Mucosa of descending colon (tissue), 3 donors: ENCODE data around the gene BLMH. TPM values are rescaled to one million over a fixed set of nuclear protein-coding genes. Genes with fewer than 3 reads are reported as not detected.

Experiments
- ATAC-seq: fragments of 200-7000 bp; cut with Tn5 transposase; one replicate; pipeline ENCODE4 v1.9.1; 2020; ENCODE audit warnings: mild to moderate bottlenecking, moderate library complexity
- DNase-seq, 3 donors: peaks; one replicate each; pipeline ENCODE4 v3.0.0-alpha.2; 2020
- H3K36me3 ChIP-seq: fragments of 200-600 bp; one replicate; pipeline ENCODE4 v1.8.0; 2021; ENCODE audit warnings: low read depth, mild to moderate bottlenecking
- H3K4me1 ChIP-seq: fragments of 200-600 bp; one replicate; pipeline ENCODE4 v1.8.0; 2021; ENCODE audit warnings: low read depth, mild to moderate bottlenecking
- H3K4me3 ChIP-seq: fragments of 200-600 bp; one replicate; pipeline ENCODE4 v1.8.0; 2021; ENCODE audit warnings: mild to moderate bottlenecking
- H3K9me3 ChIP-seq: fragments of 200-600 bp; one replicate; pipeline ENCODE4 v1.8.0; 2021; ENCODE audit warnings: mild to moderate bottlenecking
- intact Hi-C, 2 donors: fragments of 100-400 bp; cut with DNase I in 1 of 2; cut with micrococcal nuclease in 1 of 2; formaldehyde crosslinking; loops; one replicate each; pipeline versions ENCODE4 v1.11.0 to v1.11.1; 2022; cut with DNase I, micrococcal nuclease
- total RNA-seq, 3 donors: library from RNA; stranded (reverse); fragmentation: NEBNext Ultra II Directional in 2 of 3; extraction: Animal tissue kit (Norgen Biotek cat#: 25700) in 2 of 3; gene quantifications; one replicate each; pipeline versions ENCODE4 v1.2.1 to v1.2.4, GENCODE V29; 2021 to 2023
- TF ChIP-seq, protein P1 (sequence below): fragments of 200-600 bp; IDR thresholded peaks from one replicate; pipeline ENCODE4 v1.8.0; 2022; ENCODE audit warnings: antibody characterized with exemption, mild to moderate bottlenecking
- donor health status: DM: no; HTN: no; CAD: no; lungs with moderate emphysema.
- donor health status: DM: no; HTN: no; CAD: no.
- donor health status: DM: no; HTN: yes; CAD: no.

Gene BLMH
- total RNA-seq, 3 donors from 2014 or later = 18.1 to 31.9 (median 22.0) TPM

DNA sequence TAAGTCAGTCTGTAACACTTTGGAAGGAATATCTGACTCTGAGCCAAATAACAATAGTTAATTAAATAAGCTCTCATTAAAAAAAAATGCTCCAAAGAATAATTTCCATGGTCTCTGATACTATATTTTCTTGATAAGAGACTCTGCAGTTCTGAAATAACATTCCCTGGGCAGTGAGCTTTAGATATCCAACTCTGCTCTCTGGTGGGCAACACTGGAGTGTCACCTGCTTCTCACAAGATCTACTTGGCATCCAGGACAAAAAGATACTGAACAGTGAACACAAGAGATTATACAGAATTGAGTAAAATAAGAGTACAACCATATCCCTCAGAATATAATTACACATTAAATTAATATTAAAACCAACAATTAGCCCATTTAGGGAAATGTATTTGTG, 13.7 kb downstream of the BLMH start:
- DNase-seq = peak in 1 of 3 donors; percentile 20
- Histone ChIP-seq H3K4me3 (no peak overlapping the region), H3K9me3 (no peaks in the 10 kb centered on the region), H3K36me3 (no peaks in the 10 kb centered on the region), H3K4me1 (no peaks in the 10 kb centered on the region)
- intact Hi-C loops = no loop called here
- TF ChIP-seq, protein P1, sequence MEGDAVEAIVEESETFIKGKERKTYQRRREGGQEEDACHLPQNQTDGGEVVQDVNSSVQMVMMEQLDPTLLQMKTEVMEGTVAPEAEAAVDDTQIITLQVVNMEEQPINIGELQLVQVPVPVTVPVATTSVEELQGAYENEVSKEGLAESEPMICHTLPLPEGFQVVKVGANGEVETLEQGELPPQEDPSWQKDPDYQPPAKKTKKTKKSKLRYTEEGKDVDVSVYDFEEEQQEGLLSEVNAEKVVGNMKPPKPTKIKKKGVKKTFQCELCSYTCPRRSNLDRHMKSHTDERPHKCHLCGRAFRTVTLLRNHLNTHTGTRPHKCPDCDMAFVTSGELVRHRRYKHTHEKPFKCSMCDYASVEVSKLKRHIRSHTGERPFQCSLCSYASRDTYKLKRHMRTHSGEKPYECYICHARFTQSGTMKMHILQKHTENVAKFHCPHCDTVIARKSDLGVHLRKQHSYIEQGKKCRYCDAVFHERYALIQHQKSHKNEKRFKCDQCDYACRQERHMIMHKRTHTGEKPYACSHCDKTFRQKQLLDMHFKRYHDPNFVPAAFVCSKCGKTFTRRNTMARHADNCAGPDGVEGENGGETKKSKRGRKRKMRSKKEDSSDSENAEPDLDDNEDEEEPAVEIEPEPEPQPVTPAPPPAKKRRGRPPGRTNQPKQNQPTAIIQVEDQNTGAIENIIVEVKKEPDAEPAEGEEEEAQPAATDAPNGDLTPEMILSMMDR = no peak
- no peak for ATAC-seq

DNA sequence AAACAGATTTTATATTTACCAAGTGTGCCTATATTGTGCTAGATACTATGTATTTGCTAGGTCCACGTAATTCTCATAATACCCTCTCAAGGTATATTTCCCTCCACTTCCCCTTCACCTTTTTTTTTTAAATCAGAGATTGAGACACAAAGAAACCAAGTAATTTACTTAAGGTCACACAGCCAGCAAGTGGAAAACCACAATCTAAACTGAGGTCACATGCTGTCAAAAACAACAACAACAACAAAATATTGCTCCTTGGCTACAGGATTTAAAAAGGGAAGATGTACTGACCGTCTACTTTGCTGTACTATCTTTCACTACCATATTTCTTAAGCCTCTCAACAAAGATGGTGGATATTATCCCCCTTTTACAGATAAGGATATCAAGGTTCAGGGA, 15.8 kb downstream of the BLMH start:
- no peak overlapping the region for H3K4me3 ChIP-seq
- no peaks in the 10 kb centered on the region for H3K36me3 ChIP-seq
- H3K4me1 ChIP-seq = no peaks in the 10 kb centered on the region
- DNase-seq = no peak
- no peak for ATAC-seq
- TF ChIP-seq, protein P1 = no peak
- intact Hi-C loops = no loop called here
- H3K9me3 ChIP-seq = no peaks in the 10 kb centered on the region

DNA sequence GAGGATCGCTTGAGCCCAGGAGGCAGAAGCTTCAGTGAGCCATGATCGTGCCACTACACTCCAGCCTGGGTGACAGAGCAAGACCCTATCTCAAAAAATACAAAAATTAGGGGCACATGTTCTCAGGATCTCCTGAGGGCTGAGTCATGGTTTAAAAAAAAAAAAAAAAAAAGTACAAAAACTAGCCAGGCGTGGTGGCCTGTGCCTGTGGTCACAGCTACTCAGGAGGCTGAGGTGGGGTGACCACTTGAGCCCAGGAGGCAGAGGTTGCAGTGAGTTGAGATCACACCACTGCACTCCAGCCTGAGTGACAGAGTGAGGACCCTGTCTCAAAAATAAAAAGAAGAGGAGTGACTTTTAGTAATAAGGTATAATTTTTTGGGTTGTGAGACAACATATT, 16.9 kb downstream of the BLMH start:
- H3K9me3 ChIP-seq = no peaks in the 10 kb centered on the region
- no peaks in the 10 kb centered on the region for H3K36me3 ChIP-seq
- H3K4me1 ChIP-seq = no peaks in the 10 kb centered on the region
- intact Hi-C loops = no loop called here
- TF ChIP-seq, protein P1 = no peak
- ATAC-seq = no peak
- H3K4me3 ChIP-seq = no peak overlapping the region
- DNase-seq = no peak

DNA sequence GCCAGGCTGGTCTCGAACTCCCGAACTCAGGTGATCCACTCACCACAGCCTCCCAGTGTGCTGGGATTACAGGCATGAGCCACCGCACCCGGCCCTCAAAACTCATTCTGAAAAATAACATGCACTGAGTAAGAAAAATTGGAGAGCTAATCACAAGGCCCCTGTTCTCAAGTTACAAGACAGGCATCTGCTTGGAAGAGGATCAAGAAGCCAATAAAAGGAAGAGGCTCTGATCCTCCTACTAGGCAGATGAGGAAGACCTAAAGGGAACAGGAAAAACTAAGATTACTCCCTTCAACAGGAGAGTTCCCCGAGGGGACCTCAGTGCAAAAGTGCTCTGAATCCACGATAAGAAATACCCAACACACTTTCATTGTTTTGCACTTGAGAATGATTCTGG, 18.4 kb downstream of the BLMH start:
- DNase-seq (no peak), ATAC-seq (no peak)
- no peaks in the 10 kb centered on the region for H3K4me1 ChIP-seq
- TF ChIP-seq, protein P1 = no peak
- no peaks in the 10 kb centered on the region for H3K36me3 ChIP-seq
- intact Hi-C loops = no loop called here
- no peaks in the 10 kb centered on the region for H3K9me3 ChIP-seq
- no peak overlapping the region for H3K4me3 ChIP-seq

DNA sequence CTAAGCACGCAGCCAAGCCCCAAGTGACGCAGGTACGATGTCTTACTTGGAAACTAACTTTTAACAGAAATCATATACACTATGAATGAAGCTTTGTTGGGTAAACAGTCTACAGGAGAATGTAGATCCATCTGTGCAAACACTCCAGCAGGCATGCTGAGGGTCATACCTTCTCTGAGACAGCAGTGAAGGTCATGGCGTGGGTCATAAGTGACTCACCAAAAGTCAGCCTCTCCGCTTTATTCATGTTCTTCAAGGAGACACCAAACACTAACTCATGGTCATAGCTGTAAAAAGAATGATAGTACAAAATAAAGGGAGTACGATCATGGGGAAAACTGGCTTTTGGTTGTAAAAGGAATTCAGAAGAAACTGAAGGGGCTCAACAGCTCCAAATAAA, 20.6 kb downstream of the BLMH start:
- Histone ChIP-seq H3K4me3 (no peak overlapping the region), H3K36me3 (no peaks in the 10 kb centered on the region), H3K4me1 (no peaks in the 10 kb centered on the region), H3K9me3 (no peaks in the 10 kb centered on the region)
- TF ChIP-seq, protein P1 = no peak
- DNase-seq (no peak), ATAC-seq (no peak)
- intact Hi-C loops = no loop called here

DNA sequence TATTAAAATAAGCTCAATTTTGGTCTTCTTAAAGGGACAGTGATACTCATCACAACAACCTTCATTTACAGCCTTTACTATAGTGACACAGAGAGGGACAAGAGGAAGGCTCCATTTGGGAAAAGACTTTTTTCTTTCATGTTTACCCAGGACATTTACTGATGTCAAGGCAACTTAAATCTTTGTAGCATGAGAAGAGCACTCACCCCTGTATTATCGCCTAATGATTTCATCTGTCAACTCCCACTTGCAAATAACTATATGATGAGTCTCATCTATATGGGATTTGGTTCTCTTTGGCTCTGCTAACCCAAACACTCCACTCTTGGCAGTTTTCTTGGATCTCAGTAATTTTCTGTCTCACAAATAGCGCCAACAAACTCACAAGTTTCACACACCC, 24.1 kb downstream of the BLMH start:
- no peaks in the 10 kb centered on the region for H3K36me3 ChIP-seq

More for the DNA sequence above, 24.1 kb downstream of the BLMH start:
- intact Hi-C loops = no loop called here
- Histone ChIP-seq H3K4me1 (no peaks in the 10 kb centered on the region), H3K4me3 (no peak overlapping the region), H3K9me3 (no peaks in the 10 kb centered on the region)
- ATAC-seq = no peak
- DNase-seq = no peak
- TF ChIP-seq, protein P1 = no peak
